IMR-90 (cell line): ENCODE results near the gene WDR1. TPM values are rescaled to one million over a fixed set of nuclear protein-coding genes. Genes with fewer than 3 reads are reported as not detected.

Experiments
- ATAC-seq: fragments of 200-7000 bp; cut with Tn5 transposase; 2 replicates; pipeline ENCODE4 v1.9.1; 2020; ENCODE audit warnings: low read depth, mild to moderate bottlenecking, moderate library complexity
- BruUV-seq: library from RNA; stranded (reverse); fragments of 400-500 nt; replicated peaks from 2 replicates; lab custom pipeline; 2021; lab: Mats Ljungman, UMichigan
- CTCF ChIA-PET: fragments of 300-600 bp; formaldehyde crosslinking; extraction: SDS; loops from one replicate; lab custom pipeline; 2021; ENCODE audit warnings: antibody characterized with exemption; lab: Yijun Ruan, JAX
- POLR2A ChIA-PET: fragments of 300-600 bp; sonication (Branson Sonifier 250); formaldehyde crosslinking; loops from one replicate; lab custom pipeline; 2022; ENCODE audit warnings: antibody characterized with exemption; ENCODE audit not compliant: unreplicated experiment; lab: Charles Lee
- DNase-seq: peaks from one replicate; pipeline ENCODE4 v3.0.0; 2013
- H2AFZ ChIP-seq: replicated peaks from 2 replicates; pipeline ENCODE3; 2013; ENCODE audit warnings: low read length, mild to moderate bottlenecking; ENCODE audit not compliant: poor library complexity
- H2AK5ac ChIP-seq: 2 replicates; pipeline ENCODE4 v1.6.1; 2013; ENCODE audit warnings: low read depth, low read length, inconsistent platforms
- H2AK9ac ChIP-seq: replicated peaks from 2 replicates; pipeline ENCODE3; 2013; ENCODE audit warnings: mild to moderate bottlenecking, low read depth, low read length, moderate library complexity; ENCODE audit not compliant: poor library complexity
- H2BK120ac ChIP-seq: 2 replicates; pipeline ENCODE4 v1.6.1; 2013; ENCODE audit warnings: low read depth, low read length, inconsistent platforms
- H2BK15ac ChIP-seq: 3 replicates; pipeline ENCODE4 v1.6.1; 2013; ENCODE audit warnings: low read depth, low read length, inconsistent platforms
- H2BK20ac ChIP-seq: 2 replicates; pipeline ENCODE4 v1.6.1; 2013; ENCODE audit warnings: low read depth, mild to moderate bottlenecking, inconsistent platforms, low read length, moderate library complexity
- H2BK5ac ChIP-seq: 2 replicates; pipeline ENCODE4 v1.6.1; 2013; ENCODE audit warnings: mild to moderate bottlenecking, low read depth, low read length, inconsistent platforms; ENCODE audit not compliant: poor library complexity, severe bottlenecking
- H3K14ac ChIP-seq: replicated peaks from 2 replicates; pipeline ENCODE4 v1.6.1; 2013; ENCODE audit warnings: low read depth, low read length, inconsistent platforms
- H3K18ac ChIP-seq: 2 replicates; pipeline ENCODE4 v1.6.1; 2013; ENCODE audit warnings: low read depth, low read length, control low read depth
- H3K23ac ChIP-seq: 2 replicates; pipeline ENCODE4 v1.6.1; 2013; ENCODE audit warnings: low read depth, low read length, inconsistent platforms
- H3K27ac ChIP-seq: 2 replicates; pipeline ENCODE4 v1.5.1; 2013; ENCODE audit warnings: mild to moderate bottlenecking, control low read depth, low read length; ENCODE audit not compliant: insufficient read depth
- H3K27me3 ChIP-seq: 2 replicates; pipeline ENCODE4 v1.6.1; 2013; ENCODE audit warnings: low read length; ENCODE audit not compliant: control insufficient read depth, insufficient read depth
- H3K36me3 ChIP-seq: 2 replicates; pipeline ENCODE4 v1.6.1; 2013; ENCODE audit warnings: low read length, mixed read lengths; ENCODE audit not compliant: control insufficient read depth, insufficient read depth
- H3K4ac ChIP-seq: 2 replicates; pipeline ENCODE4 v1.6.1; 2013; ENCODE audit warnings: low read depth, low read length, inconsistent platforms
- H3K4me1 ChIP-seq: 2 replicates; pipeline ENCODE4 v1.6.1; 2013; ENCODE audit warnings: low read length, mixed read lengths; ENCODE audit not compliant: control insufficient read depth, insufficient read depth
- H3K4me2 ChIP-seq: 2 replicates; pipeline ENCODE4 v1.6.1; 2013; ENCODE audit warnings: low read depth, mild to moderate bottlenecking, control low read depth, low read length, moderate library complexity
- H3K4me3 ChIP-seq: 2 replicates; pipeline ENCODE4 v1.5.1; 2013; ENCODE audit warnings: low read depth, mild to moderate bottlenecking, control low read depth, low read length, moderate library complexity; ENCODE audit not compliant: insufficient read depth
- H3K56ac ChIP-seq: 2 replicates; pipeline ENCODE4 v1.6.1; 2013; ENCODE audit warnings: low read length, inconsistent platforms; ENCODE audit not compliant: insufficient read depth; ENCODE audit errors: extremely low read depth
- H3K79me1 ChIP-seq, 2 experiments: 2 replicates each; pipeline ENCODE4 v1.6.1; 2013; ENCODE audit warnings: low read length in 2 of 2, inconsistent platforms in 1 of 2, low read depth in 1 of 2
- H3K9ac ChIP-seq: 2 replicates; pipeline ENCODE4 v1.6.1; 2013; ENCODE audit warnings: low read depth, low read length, control low read depth
- H3K9me1 ChIP-seq: 2 replicates; pipeline ENCODE4 v1.6.1; 2013; ENCODE audit warnings: low read length, inconsistent platforms; ENCODE audit not compliant: insufficient read depth
- H3K9me3 ChIP-seq: 2 replicates; pipeline ENCODE4 v1.6.1; 2013; ENCODE audit warnings: low read length; ENCODE audit not compliant: control insufficient read depth, insufficient read depth
- H4K20me1 ChIP-seq: 2 replicates; pipeline ENCODE4 v1.6.1; 2013; ENCODE audit warnings: low read length, inconsistent platforms; ENCODE audit not compliant: insufficient read depth
- H4K5ac ChIP-seq: 2 replicates; pipeline ENCODE4 v1.6.1; 2013; ENCODE audit warnings: mild to moderate bottlenecking, low read depth, low read length, control low read depth
- H4K8ac ChIP-seq, 2 experiments: 2 replicates each; pipeline ENCODE4 v1.6.1; 2013; ENCODE audit warnings: low read depth in 2 of 2, low read length in 2 of 2, control low read depth in 1 of 2, inconsistent platforms in 1 of 2
- H4K91ac ChIP-seq: 2 replicates; pipeline ENCODE4 v1.6.1; 2013; ENCODE audit warnings: low read depth, low read length, inconsistent platforms; ENCODE audit not compliant: insufficient read depth
- BHLHE40 ChIP-seq: fragments of 150-350 bp; IDR thresholded peaks from 2 replicates; pipeline ENCODE4 v1.6.1; 2016; ENCODE audit warnings: mild to moderate bottlenecking, low read depth, low read length
- CHD1 ChIP-seq: IDR thresholded peaks from 2 replicates; pipeline ENCODE4 v1.6.1; 2012; ENCODE audit warnings: low read depth, low read length, improper control_type of control experiment
- FOS ChIP-seq: fragments of 150-350 bp; IDR thresholded peaks from 2 replicates; pipeline ENCODE4 v1.6.1; 2016; ENCODE audit warnings: low read depth, low read length
- MAFK ChIP-seq: IDR thresholded peaks from 2 replicates; pipeline ENCODE4 v1.6.1; 2012; ENCODE audit warnings: low read depth, low read length, improper control_type of control experiment
- MAZ ChIP-seq: IDR thresholded peaks from 2 replicates; pipeline ENCODE4 v1.6.1; 2012; ENCODE audit warnings: low read depth, mild to moderate bottlenecking, low read length, improper control_type of control experiment, moderate library complexity, borderline replicate concordance
- MXI1 ChIP-seq: IDR thresholded peaks from 2 replicates; pipeline ENCODE4 v1.6.1; 2012; ENCODE audit warnings: low read depth, mild to moderate bottlenecking, low read length, moderate library complexity, borderline replicate concordance
- NFE2L2 ChIP-seq: fragments of 150-350 bp; IDR thresholded peaks from 2 replicates; pipeline ENCODE4 v1.6.1; 2016; ENCODE audit warnings: low read depth, mild to moderate bottlenecking, low read length
- SMC3 ChIP-seq: fragments of 150-350 bp; IDR thresholded peaks from 2 replicates; pipeline ENCODE4 v1.6.1; 2016; ENCODE audit warnings: low read depth, mild to moderate bottlenecking, antibody characterized with exemption, low read length, moderate library complexity
- WGBS, 2 experiments: methylation state at CpG; one replicate each; pipeline versions ENCODE4 v1.1.5 to v1.1.7; 2013; ENCODE audit warnings: missing lambda C conversion rate in 2 of 2; ENCODE audit not compliant: insufficient read length in 1 of 2; ENCODE audit errors: extremely low coverage in 2 of 2; 5-methylcytosine and 5-hydroxymethylcytosine counted together
- dilution Hi-C: fragments of 300-500 bp; cut with HindIII; formaldehyde crosslinking; loops from one replicate; pipeline ENCODE4 v1.14.3; 2018; ENCODE audit warnings: low sequenced_read_pairs; ENCODE audit not compliant: unreplicated experiment
- in situ Hi-C: fragments of 300-500 bp; cut with MboI; formaldehyde crosslinking; loops from 3 replicates; pipeline ENCODE4 v1.14.3; 2019; ENCODE audit warnings: low sequenced_read_pairs, inconsistent platforms, mixed read lengths
- intact Hi-C: fragments of 100-400 bp; cut with micrococcal nuclease; formaldehyde crosslinking; loops from 2 replicates; pipeline ENCODE4 v1.10.0; 2022
- polyA plus RNA-seq, 3 experiments: library from polyadenylated mRNA; depleted of rRNA; stranded (reverse); fragments of >200 nt; gene quantifications; 2 replicates each; pipeline ENCODE4 v1.2.3, GENCODE V29; 2012; ENCODE audit warnings: low replicate concordance in 1 of 3
- total RNA-seq: library from RNA; depleted of rRNA; stranded (reverse); fragments of >200 nt; gene quantifications from 2 replicates; pipeline ENCODE4 v1.2.3, GENCODE V29; 2012
- TF ChIP-seq, protein P1 (sequence below): conservative IDR thresholded peaks from 2 replicates; pipeline ENCODE4 v1.5.1; 2012; ENCODE audit warnings: mild to moderate bottlenecking, low read depth, low read length, improper control_type of control experiment

Gene WDR1
- total and polyA plus RNA-seq, 2 of the 4 experiments (the other 2 are of a cell fraction), result 725 to 992 TPM

DNA sequence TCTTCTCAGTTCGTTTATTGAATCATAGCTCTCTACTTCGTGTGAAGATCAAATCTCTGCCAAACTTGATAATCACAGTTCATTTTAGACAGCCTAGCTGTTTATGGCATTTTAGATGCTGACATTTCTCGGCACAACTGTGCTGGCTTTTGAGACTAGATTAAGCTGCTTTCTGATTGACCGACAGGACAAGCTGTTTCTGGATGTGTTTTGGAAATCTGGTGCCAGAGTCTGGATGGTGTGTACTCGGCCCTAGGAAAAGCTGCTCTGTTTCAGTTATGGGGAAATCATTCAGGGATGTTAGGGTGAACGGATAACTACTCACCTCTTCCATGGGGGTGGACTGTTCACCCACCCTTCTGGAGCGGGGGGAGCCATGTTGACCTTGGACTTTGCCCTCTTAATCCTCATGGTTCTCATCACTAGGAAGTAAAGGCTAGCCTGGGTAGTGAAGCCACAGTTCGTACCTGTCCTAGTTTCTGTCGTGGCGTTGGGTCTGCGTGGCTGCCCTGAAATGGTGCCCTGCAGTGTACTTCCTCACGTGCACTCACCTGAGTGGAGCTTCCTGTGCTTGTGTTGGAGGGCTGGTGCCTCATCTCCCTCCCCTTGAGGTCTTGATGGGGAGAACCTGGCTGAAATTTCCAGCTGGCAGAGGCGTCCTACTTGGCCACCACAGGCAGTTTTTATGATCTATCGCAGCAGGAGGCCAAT is 13.7 kb upstream of the WDR1 start:
- no peak overlapping the region for H2BK5ac ChIP-seq
- no peak overlapping the region for H2AK5ac ChIP-seq
- ChIA-PET CTCF (no interaction called here), POLR2A (no interaction called here)
- intact Hi-C loops, result no loop called here
- DNase-seq (no peak), ATAC-seq (no peak)
- no peak overlapping the region for H3K27ac ChIP-seq
- no TSS peak for BruUV-seq
- H3K18ac ChIP-seq, result no peak overlapping the region
- dilution Hi-C loops, result no loop called here
- H3K4me2 ChIP-seq, result no peak overlapping the region
- no peak overlapping the region for H4K91ac ChIP-seq
- H4K5ac ChIP-seq, result no peak overlapping the region
- no peaks in the 10 kb centered on the region for H3K79me1 ChIP-seq
- peaks cover 26% of the 10 kb centered on the region for H3K27me3 ChIP-seq
- no peak overlapping the region for H2AK9ac ChIP-seq
- no peak overlapping the region for H3K9ac ChIP-seq
- H4K20me1 ChIP-seq, result no peaks in the 10 kb centered on the region
- no peak overlapping the region for H2BK120ac ChIP-seq
- H3K4ac ChIP-seq, result no peak overlapping the region
- no peak overlapping the region for H3K56ac ChIP-seq
- H2AFZ ChIP-seq, result no peak overlapping the region
- in situ Hi-C loops, result no loop called here
- no peak overlapping the region for H2BK15ac ChIP-seq
- no peaks in the 10 kb centered on the region for H3K4me1 ChIP-seq
- no peaks in the 10 kb centered on the region for H3K9me1 ChIP-seq
- H3K14ac ChIP-seq, result no peak overlapping the region
- H3K23ac ChIP-seq, result no peak overlapping the region
- H4K8ac ChIP-seq, result no peak overlapping the region
- peaks cover 2% of the 10 kb centered on the region for H3K9me3 ChIP-seq
- no peak overlapping the region for H3K4me3 ChIP-seq
- H2BK20ac ChIP-seq, result no peak overlapping the region
- no peaks in the 10 kb centered on the region for H3K36me3 ChIP-seq
- no CpG with 5 or more reads among the region's 14 CpGs for whole genome bisulfite sequencing, 2 experiments
- TF ChIP-seq CHD1 (no peak), NFE2L2 (no peak), SMC3 (no peak), MAZ (no peak), MXI1 (no peak), MAFK (no peak), BHLHE40 (no peak), FOS (no peak)
- TF ChIP-seq, protein P1, sequence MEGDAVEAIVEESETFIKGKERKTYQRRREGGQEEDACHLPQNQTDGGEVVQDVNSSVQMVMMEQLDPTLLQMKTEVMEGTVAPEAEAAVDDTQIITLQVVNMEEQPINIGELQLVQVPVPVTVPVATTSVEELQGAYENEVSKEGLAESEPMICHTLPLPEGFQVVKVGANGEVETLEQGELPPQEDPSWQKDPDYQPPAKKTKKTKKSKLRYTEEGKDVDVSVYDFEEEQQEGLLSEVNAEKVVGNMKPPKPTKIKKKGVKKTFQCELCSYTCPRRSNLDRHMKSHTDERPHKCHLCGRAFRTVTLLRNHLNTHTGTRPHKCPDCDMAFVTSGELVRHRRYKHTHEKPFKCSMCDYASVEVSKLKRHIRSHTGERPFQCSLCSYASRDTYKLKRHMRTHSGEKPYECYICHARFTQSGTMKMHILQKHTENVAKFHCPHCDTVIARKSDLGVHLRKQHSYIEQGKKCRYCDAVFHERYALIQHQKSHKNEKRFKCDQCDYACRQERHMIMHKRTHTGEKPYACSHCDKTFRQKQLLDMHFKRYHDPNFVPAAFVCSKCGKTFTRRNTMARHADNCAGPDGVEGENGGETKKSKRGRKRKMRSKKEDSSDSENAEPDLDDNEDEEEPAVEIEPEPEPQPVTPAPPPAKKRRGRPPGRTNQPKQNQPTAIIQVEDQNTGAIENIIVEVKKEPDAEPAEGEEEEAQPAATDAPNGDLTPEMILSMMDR, result no peak
